H1 (cell line): ENCODE results near the gene SLC23A2. TPM values are rescaled to one million over a fixed set of nuclear protein-coding genes. Genes with fewer than 3 reads are reported as not detected.

ENCODE experiments used
- CTCF ChIA-PET: fragments of 300-600 bp; sonication (Branson Sonifier 250); formaldehyde crosslinking; loops from one replicate; lab custom pipeline; 2021; ENCODE audit not compliant: partially characterized antibody; lab: Charles Lee
- POLR2A ChIA-PET: fragments of 300-600 bp; sonication (Branson Sonifier 250); formaldehyde crosslinking; loops from one replicate; lab custom pipeline; 2021; ENCODE audit warnings: inconsistent platforms; ENCODE audit not compliant: partially characterized antibody; lab: Charles Lee
- DNase-seq, 2 experiments: peaks; one replicate each; pipeline versions ENCODE4 v3.0.0 to v3.0.0-alpha.2; 2010 to 2022; ENCODE audit warnings: low spot score in 2 of 2, low read depth in 1 of 2, mixed read lengths in 1 of 2
- FAIRE-seq: peaks from 2 replicates; lab custom pipeline; 2011; peaks lifted over from hg19 to GRCh38; lab: Jason Lieb, UNC
- H2AFZ ChIP-seq: 2 replicates; pipeline ENCODE4 v1.8.1; 2012; ENCODE audit warnings: low read length, inconsistent platforms
- H2AK5ac ChIP-seq: 2 replicates; pipeline ENCODE4 v1.6.1; 2013; ENCODE audit warnings: low read depth, low read length
- H2BK120ac ChIP-seq: replicated peaks from 2 replicates; pipeline ENCODE3; 2013; ENCODE audit warnings: low read depth, low read length, inconsistent platforms
- H2BK12ac ChIP-seq: 2 replicates; pipeline ENCODE4 v1.6.1; 2013; ENCODE audit warnings: low read depth, low read length
- H2BK15ac ChIP-seq: 2 replicates; pipeline ENCODE4 v1.6.1; 2013; ENCODE audit warnings: low read length
- H2BK20ac ChIP-seq: 2 replicates; pipeline ENCODE4 v1.6.1; 2013; ENCODE audit warnings: low read length
- H2BK5ac ChIP-seq: 2 replicates; pipeline ENCODE4 v1.6.1; 2013; ENCODE audit warnings: low read depth, low read length
- H3K14ac ChIP-seq: 2 replicates; pipeline ENCODE4 v1.6.1; 2013; ENCODE audit warnings: inconsistent platforms; ENCODE audit not compliant: insufficient read length
- H3K18ac ChIP-seq: 2 replicates; pipeline ENCODE4 v1.6.1; 2013; ENCODE audit warnings: low read length; ENCODE audit errors: extremely low read depth
- H3K23ac ChIP-seq: 2 replicates; pipeline ENCODE4 v1.6.1; 2013; ENCODE audit warnings: inconsistent platforms; ENCODE audit not compliant: insufficient read length
- H3K23me2 ChIP-seq: 2 replicates; pipeline ENCODE4 v1.6.1; 2013; ENCODE audit warnings: low read depth, low read length
- H3K27ac ChIP-seq: 2 replicates; pipeline ENCODE4 v1.6.1; 2011; ENCODE audit warnings: low read depth, low read length, inconsistent platforms
- H3K27me3 ChIP-seq, 4 experiments: replicated peaks in 1 of 4; 1 replicate in 1 of 4; 2 replicates in 3 of 4; pipeline versions ENCODE4 v1.6.1 to v1.8.1; 2011 to 2013; ENCODE audit warnings: low read length in 3 of 4, mild to moderate bottlenecking in 3 of 4, inconsistent platforms in 2 of 4, mixed read lengths in 2 of 4, moderate library complexity in 1 of 4; ENCODE audit not compliant: control insufficient read depth in 3 of 4, insufficient read depth in 3 of 4; ENCODE audit errors: extremely low read depth in 1 of 4
- H3K36me3 ChIP-seq, 4 experiments: 2 replicates each; pipeline versions ENCODE4 v1.6.1 to v1.8.1; 2011 to 2013; ENCODE audit warnings: mild to moderate bottlenecking in 4 of 4, low read length in 3 of 4, moderate library complexity in 2 of 4, control low read depth in 1 of 4, inconsistent platforms in 1 of 4; ENCODE audit not compliant: insufficient read depth in 4 of 4, control insufficient read depth in 2 of 4
- H3K4ac ChIP-seq: replicated peaks from 2 replicates; pipeline ENCODE3; 2013; ENCODE audit warnings: low read length, low read depth, mixed read lengths, inconsistent platforms; ENCODE audit not compliant: insufficient read length
- H3K4me1 ChIP-seq, 4 experiments: replicated peaks in 1 of 4; 1 replicate in 1 of 4; 2 replicates in 3 of 4; pipeline versions ENCODE4 v1.6.1 to v1.8.1; 2011 to 2013; ENCODE audit warnings: low read length in 3 of 4, inconsistent platforms in 2 of 4, mixed read lengths in 1 of 4; ENCODE audit not compliant: insufficient read depth in 4 of 4, control insufficient read depth in 3 of 4
- H3K4me2 ChIP-seq, 2 experiments: 2 replicates each; pipeline versions ENCODE4 v1.6.1 to v1.8.1; 2011 to 2013; ENCODE audit warnings: low read depth in 2 of 2, low read length in 2 of 2, control low read depth in 1 of 2, inconsistent platforms in 1 of 2, mild to moderate bottlenecking in 1 of 2; ENCODE audit not compliant: insufficient read depth in 1 of 2
- H3K4me3 ChIP-seq, 4 experiments: fragments of 200-600, 300-600 bp in 1 of 4; sonication (generic), shearing (Covaris generic), sonication (Bioruptor Twin) in 1 of 4; 2 replicates each; pipeline versions ENCODE4 v1.5.1 to v1.8.1; 2011 to 2016; ENCODE audit warnings: low read length in 4 of 4, low read depth in 3 of 4, control low read depth in 2 of 4, inconsistent platforms in 2 of 4, mild to moderate bottlenecking in 2 of 4, mixed read lengths in 1 of 4, moderate library complexity in 1 of 4; ENCODE audit not compliant: insufficient read depth in 2 of 4; ENCODE audit errors: extremely low read depth in 1 of 4
- H3K56ac ChIP-seq: replicated peaks from 2 replicates; pipeline ENCODE3; 2013; ENCODE audit warnings: low read depth, mild to moderate bottlenecking, mixed read lengths, low read length, inconsistent platforms; ENCODE audit not compliant: insufficient read length
- H3K79me1 ChIP-seq: 2 replicates; pipeline ENCODE4 v1.6.1; 2013; ENCODE audit warnings: low read depth, low read length, control low read depth
- H3K79me2 ChIP-seq, 2 experiments: 2 replicates each; pipeline versions ENCODE4 v1.6.1 to v1.8.1; 2012 to 2013; ENCODE audit warnings: low read length in 2 of 2, mild to moderate bottlenecking in 2 of 2, inconsistent platforms in 1 of 2; ENCODE audit not compliant: insufficient read depth in 2 of 2, control insufficient read depth in 1 of 2
- H3K9ac ChIP-seq, 4 experiments: replicated peaks in 1 of 4; 1 replicate in 1 of 4; 2 replicates in 3 of 4; pipeline versions ENCODE4 v1.6.1 to v1.8.1; 2011 to 2013; ENCODE audit warnings: low read depth in 3 of 4, low read length in 3 of 4, control low read depth in 2 of 4, mild to moderate bottlenecking in 2 of 4, moderate library complexity in 2 of 4, inconsistent platforms in 1 of 4; ENCODE audit errors: extremely low read depth in 1 of 4
- H3K9me3 ChIP-seq, 2 experiments: 2 replicates each; pipeline versions ENCODE4 v1.6.1 to v1.8.1; 2012 to 2013; ENCODE audit warnings: mild to moderate bottlenecking in 2 of 2, moderate library complexity in 2 of 2, control low read depth in 1 of 2, inconsistent platforms in 1 of 2, low read depth in 1 of 2, low read length in 1 of 2, mixed read lengths in 1 of 2; ENCODE audit not compliant: insufficient read depth in 2 of 2
- H4K20me1 ChIP-seq, 2 experiments: replicated peaks in 1 of 2; 2 replicates each; pipeline versions ENCODE3 to v1.8.1; 2011 to 2013; ENCODE audit warnings: inconsistent platforms in 2 of 2, low read length in 2 of 2, mild to moderate bottlenecking in 1 of 2; ENCODE audit not compliant: insufficient read depth in 2 of 2, control insufficient read depth in 1 of 2
- H4K5ac ChIP-seq: 2 replicates; pipeline ENCODE4 v1.6.1; 2013; ENCODE audit warnings: low read length, low read depth, mixed read lengths, inconsistent platforms; ENCODE audit not compliant: insufficient read length
- H4K8ac ChIP-seq: 2 replicates; pipeline ENCODE4 v1.8.0; 2013; ENCODE audit warnings: mild to moderate bottlenecking, moderate library complexity, low read length, inconsistent platforms; ENCODE audit not compliant: insufficient read depth; ENCODE audit errors: extremely low read depth
- H4K91ac ChIP-seq: replicated peaks from 2 replicates; pipeline ENCODE3; 2013; ENCODE audit warnings: low read length, mixed read lengths, inconsistent platforms; ENCODE audit not compliant: insufficient read length
- WGBS, 2 experiments: shearing (Covaris generic) in 1 of 2; methylation state at CpG; one replicate each; pipeline versions ENCODE4 v1.1.6 to v1.1.7; 2013 to 2015; ENCODE audit warnings: low lambda C conversion rate in 2 of 2, mixed read lengths in 2 of 2, inconsistent platforms in 1 of 2, low coverage in 1 of 2, missing lambda C conversion rate in 1 of 2; ENCODE audit not compliant: insufficient replicate concordance in 2 of 2, insufficient coverage in 1 of 2, insufficient read length in 1 of 2; ENCODE audit errors: extremely low coverage in 1 of 2, missing lambda C conversion rate in 1 of 2; 5-methylcytosine and 5-hydroxymethylcytosine counted together
- polyA plus RNA-seq, 7 experiments: library from polyadenylated mRNA; depleted of rRNA in 3 of 7; stranded (reverse) in 5 of 7; unstranded in 2 of 7; fragments of >200 nt in 5 of 7; fragments of 200-250 nt in 2 of 7; gene quantifications; 1 replicate in 5 of 7; 2 replicates in 1 of 7; 4 replicates in 1 of 7; pipeline versions ENCODE4 v1.2.1 to v1.2.3, GENCODE V29; 2011 to 2013; ENCODE audit warnings: missing spikeins in 2 of 7, mixed read lengths in 2 of 7
- total RNA-seq: library from RNA; stranded (reverse); fragmentation: NEBNext Ultra II Directional; extraction: Animal tissue kit (Norgen Biotek cat#: 25700); gene quantifications from 2 replicates; pipeline ENCODE4 v1.2.1, GENCODE V29; 2021

The SLC23A2 gene
- total and polyA plus RNA-seq, 2 of the 8 experiments (the other 6 are each of a cell fraction or from before 2014, with no cell fraction given): 17.0 to 18.6 TPM

DNA sequence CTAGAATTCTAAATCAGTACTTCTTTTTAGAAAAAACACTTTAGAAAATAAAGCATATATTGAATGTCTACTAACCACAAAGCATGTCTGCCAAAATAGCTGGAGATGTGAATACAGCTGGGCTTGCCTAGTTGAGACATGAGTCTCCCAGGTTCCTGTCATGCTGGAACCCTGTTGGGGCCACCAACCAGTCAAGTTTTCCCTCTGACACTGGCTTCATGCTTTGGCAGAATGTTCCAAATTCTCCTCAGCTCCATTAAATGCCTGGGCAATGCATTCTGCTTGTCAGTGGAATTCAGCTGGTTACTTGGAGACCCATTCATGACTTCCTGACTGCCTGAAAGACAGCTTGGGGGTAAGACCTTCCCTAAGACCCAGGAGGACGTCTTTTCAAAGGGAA, 192.4 kb downstream of the SLC23A2 start:
- Histone ChIP-seq H3K23me2 (no peaks in the 10 kb centered on the region), H3K23ac (no peak overlapping the region), H3K36me3 (no peaks in the 10 kb centered on the region; a peak in 1 of 8 replicates), H3K4ac (no peak overlapping the region), H2BK120ac (no peak overlapping the region), H3K79me2 (no peaks in the 10 kb centered on the region), H2AFZ (no peak overlapping the region), H3K9me3 (no peaks in the 10 kb centered on the region), H4K5ac (no peak overlapping the region), H2BK20ac (no peak overlapping the region), H2BK5ac (no peak overlapping the region), H4K91ac (no peak overlapping the region), H3K14ac (no peak overlapping the region), H3K27ac (no peak overlapping the region), H2AK5ac (no peak overlapping the region), H3K18ac (no peak overlapping the region), H3K27me3 (no peaks in the 10 kb centered on the region), H4K20me1 (peaks cover 0 to 2% of the 10 kb centered on the region in 2 experiments), H3K79me1 (no peaks in the 10 kb centered on the region; the same call in 1 of the 2 replicates), H3K4me3 (no peak overlapping the region), H2BK12ac (no peak overlapping the region), H3K4me1 (peaks cover 0 to 2% (median under 1%) of the 10 kb centered on the region in 4 experiments; a peak in 2 of 7 replicates), H4K8ac (no peak overlapping the region), H3K9ac (no peak overlapping the region), H2BK15ac (no peak overlapping the region), H3K4me2 (no peak overlapping the region), H3K56ac (no peak overlapping the region)
- ChIA-PET CTCF (interaction anchor here (0.6 to 1.2 kb wide), 4 partner anchors 88 to 383 kb away, joined by 3 read pairs; no protein-coding TSS in a partner anchor), POLR2A (no interaction called here)
- 62% methylated on average over 1 of the region's 1 CpG; no CpG with 5 or more reads in 1 of the 2 experiments for WGBS, 2 experiments
- no peak for FAIRE-seq
- DNase-seq: no peak
